Stimulated activated CD4-positive, alpha-beta T cell treated with anti-CD3 and anti-CD28 coated beads, Interleukin-4, amount 100 ng/mL, for 48 hours (primary cell): Measurements from ENCODE around the gene EGFLAM.

Source experiments
- DNase-seq, 2 donors: peaks; one replicate each; pipeline ENCODE4 v3.0.0-alpha.2; 2020; ENCODE audit warnings: low read depth in 2 of 2

EGFLAM gene

DNA sequence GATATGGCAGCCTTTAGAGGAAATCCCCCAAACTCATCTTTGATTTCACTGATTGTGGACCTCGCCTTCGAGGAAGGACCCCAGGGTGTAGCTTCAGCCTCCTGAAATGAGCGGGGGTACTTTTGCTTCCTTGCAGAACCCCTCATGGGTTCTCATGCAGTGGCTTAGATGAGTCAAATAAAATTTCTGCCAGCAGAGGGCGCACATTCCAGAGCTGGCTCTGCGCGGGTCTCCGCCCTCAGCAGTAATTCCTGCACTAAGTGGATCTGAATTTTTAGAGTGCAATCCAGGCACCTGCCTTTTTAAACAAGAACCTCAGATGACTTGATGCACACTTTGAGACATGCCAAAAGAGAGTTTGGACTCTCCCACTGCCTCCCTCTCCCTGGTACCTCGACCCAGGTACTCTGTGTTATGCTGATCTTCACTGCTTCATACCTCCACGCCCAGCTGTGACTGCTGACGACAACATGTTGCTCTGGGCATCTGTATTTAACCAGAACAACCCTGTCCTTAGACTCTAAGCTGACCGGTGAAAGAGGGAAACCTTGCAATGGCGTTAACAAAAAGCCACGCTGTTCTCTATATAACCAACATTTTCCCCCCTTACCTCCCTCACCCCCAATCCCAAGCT lies 7.3 kb downstream of the EGFLAM start:
- DNase-seq: peak; percentile 37 to 58

DNA sequence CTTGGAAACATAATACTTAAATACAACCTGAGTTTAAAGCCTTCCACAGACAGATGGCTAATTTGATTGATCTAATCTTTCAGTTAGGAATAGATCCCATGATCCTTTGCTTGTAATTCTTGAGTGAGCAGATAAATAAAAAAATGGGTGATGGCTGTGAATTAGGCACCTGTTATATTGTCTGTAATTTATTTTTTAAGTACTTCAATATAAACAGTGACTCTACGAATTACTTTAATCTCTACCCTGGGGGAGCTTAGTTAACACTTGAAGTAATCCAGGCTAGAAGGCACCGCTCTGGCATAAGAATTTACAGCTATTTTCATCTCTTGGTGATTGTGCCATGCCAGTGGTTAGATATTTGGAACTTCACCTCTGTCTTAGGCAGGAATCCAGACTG lies 9.0 kb downstream of the EGFLAM start:
- no peak for DNase-seq

- no peak for DNase-seq
Observed at GRCh38 chr5:38273626-38274025, 15.3 kb downstream of the EGFLAM start.

- no peak for DNase-seq
Observed at GRCh38 chr5:38274370-38274769, 16.0 kb downstream of the EGFLAM start.

DNA sequence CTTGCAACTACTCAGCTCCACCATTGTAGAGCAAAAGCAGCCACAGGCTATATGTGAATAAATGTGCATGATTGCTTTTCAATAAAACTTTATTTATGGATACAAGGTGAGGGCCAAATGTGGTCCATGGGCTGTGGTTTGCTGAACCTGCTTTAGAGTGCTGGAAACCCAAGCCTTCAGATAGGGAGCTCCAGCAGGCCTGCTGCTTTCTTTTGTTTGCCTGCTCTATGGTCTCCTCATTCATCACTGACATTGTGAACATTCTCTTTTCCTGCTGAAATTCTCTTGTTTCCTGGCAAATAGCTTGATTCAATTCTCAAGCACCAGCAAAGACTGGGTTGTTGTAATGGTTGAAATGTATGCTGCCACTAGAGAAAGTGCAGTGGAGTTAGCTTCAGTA lies 26.0 kb downstream of the EGFLAM start:
- no peak for DNase-seq

DNA sequence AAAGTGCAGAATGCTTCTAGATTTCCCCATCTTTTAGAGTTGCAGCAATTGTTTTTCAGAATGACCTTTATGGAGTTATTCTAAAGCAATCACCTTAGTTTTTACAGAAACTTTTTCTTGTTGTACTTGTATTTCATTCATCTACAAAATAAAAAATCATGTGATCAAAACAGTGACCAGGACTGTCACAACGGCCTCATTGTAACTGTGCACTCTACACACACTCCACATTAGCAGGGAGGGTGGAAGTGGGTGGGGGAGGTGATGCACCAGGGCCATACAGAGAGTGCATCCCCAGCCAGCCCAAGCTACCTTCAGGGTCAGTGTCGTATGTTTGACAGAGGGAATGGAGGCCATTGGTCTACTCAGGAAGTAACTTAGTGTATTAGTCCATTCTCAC lies 26.9 kb downstream of the EGFLAM start:
- no peak for DNase-seq

- DNase-seq: no peak
Observed at GRCh38 chr5:38286002-38286401, 27.6 kb downstream of the EGFLAM start.

GRCh38 chr5:38287124-38287523 lies 28.8 kb downstream of the EGFLAM start:
- DNase-seq: no peak

DNA sequence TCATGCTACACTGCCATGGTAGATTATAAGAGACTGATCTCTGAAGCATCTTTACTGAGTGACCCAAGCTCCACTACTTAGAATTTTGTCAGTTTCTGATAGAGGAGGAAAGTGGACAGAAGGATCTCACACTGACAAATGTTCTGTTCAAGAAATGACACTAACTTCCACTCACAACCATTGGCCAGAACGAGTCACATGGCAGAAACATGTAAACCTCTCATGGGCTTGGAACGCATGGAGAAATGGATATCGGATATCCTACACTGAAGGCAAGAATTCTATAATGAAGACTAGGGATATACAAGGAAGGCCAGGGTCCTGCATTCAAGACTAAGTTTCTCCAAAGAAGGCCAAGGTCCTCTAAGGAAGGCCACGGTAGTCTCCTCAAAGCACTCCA lies 31.1 kb downstream of the EGFLAM start:
- no peak for DNase-seq

- DNase-seq: no peak
Observed at GRCh38 chr5:38290028-38290653, 31.8 kb downstream of the EGFLAM start.

DNA sequence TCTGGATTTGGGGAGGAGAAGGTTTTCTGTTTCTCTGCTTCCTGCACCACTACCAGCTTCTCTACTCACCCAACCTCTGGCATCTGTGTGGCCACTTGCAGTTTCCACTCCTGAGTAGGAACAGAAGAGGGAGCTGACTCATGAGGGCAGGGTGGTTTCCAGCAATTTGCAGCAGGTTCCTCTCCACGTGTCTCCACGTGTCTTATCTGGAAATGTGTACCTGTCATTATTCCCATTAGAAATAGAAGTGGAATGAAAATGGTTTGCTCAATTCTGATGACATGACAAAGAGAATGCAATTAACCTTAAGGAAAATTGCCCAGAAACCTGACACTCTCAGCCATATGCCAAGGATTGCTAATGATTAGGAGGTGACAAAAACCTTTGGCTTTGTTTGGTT lies 33.0 kb downstream of the EGFLAM start:
- no peak for DNase-seq

GRCh38 chr5:38292228-38292627 lies 33.9 kb downstream of the EGFLAM start:
- no peak for DNase-seq

DNA sequence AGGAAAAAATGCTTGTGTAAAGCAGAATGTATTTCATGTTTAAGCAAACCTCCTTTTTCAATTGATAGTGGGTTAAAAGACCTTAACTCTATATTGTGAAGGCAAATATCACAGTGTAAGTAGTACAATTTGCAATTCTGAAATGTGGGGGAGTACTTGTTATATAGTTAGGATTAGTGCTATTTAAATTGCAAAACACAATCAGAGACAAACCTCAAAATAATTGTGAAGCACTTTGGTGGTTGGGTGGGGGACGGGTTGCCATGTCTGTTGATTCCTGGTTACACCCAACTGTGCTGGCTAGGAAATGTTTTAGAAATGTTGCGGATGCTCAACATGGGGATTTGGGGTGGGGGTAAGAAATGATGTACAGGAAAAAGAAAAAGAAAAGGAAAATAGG lies 37.4 kb downstream of the EGFLAM start:
- DNase-seq: no peak

- DNase-seq: no peak
Observed at GRCh38 chr5:38297830-38298608, 39.7 kb downstream of the EGFLAM start.

- no peak for DNase-seq
Observed at GRCh38 chr5:38299585-38299984, 41.2 kb downstream of the EGFLAM start.

- no peak for DNase-seq
Observed at GRCh38 chr5:38305148-38305547, 46.8 kb downstream of the EGFLAM start.

DNA sequence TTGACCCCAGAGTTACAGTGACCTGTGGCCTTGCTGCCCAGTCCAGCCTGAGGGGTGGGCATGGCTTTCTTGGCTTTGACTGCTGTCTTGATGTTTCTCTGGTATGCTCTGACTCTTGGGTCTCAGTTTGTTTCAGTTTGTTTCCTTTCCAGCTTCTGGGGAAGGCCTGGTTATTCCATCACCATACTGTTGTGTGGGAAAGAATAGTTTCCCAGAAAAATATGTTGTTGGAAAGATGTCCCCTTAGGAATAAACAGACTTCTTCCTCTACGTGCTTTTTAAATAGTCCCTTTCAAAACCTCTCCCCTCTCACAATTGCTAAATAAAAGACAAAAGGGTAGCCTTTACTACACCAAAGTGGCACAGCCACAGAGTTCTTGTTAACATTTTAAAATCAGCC lies 49.5 kb downstream of the EGFLAM start:
- DNase-seq: no peak

DNA sequence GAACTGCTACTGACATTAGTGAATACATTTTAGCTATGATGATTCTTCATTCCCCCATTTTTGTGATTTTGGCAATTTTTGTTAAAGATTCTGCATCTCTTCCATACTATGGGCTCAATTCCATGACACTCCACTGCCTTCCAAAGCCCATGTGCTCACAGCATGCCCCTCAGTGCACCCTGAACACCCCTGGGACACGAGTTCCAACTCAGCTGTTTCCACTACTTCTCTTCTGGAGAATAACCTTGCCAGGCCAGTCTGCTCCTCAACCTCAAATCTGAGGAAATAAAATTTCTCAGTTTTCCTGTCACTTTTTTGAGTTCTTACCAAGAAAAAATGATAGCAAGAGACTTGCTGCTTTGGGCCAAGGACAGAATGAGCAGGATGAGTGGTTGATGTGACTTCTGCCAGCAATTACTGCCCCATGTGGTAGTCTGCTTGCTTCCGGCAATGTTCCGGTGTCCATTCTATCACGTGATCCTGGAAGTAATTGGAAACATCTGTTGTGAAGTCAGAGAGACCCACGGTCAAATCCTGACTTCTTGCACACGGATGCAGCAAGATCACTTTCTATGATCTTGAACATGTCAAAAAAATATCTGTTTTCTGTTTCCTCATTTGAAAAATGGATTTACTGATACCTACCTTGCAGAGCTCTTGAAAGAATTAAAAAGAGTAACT lies 58.3 kb downstream of the EGFLAM start:
- no peak for DNase-seq

- no peak for DNase-seq
Observed at GRCh38 chr5:38317868-38318267, 59.5 kb downstream of the EGFLAM start.

DNA sequence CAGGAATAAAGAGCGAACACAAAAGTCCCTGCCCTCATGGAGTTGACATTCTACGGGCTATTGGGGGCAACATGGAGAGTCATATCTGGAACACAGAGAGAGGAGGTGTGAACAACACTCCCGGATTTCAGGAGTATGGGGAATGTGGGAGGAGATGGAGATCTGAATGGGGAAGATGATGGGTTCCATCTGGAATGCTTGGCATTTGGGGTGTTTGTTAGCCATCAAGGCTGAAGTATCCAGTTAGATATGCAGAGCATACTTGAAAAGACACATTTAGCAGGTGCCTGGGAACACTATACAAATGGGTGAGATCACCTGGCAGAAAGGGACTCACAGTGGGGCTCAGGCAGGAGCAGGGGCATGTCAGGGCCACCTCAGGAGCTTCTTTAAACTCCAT lies 61.1 kb downstream of the EGFLAM start:
- no peak for DNase-seq

DNA sequence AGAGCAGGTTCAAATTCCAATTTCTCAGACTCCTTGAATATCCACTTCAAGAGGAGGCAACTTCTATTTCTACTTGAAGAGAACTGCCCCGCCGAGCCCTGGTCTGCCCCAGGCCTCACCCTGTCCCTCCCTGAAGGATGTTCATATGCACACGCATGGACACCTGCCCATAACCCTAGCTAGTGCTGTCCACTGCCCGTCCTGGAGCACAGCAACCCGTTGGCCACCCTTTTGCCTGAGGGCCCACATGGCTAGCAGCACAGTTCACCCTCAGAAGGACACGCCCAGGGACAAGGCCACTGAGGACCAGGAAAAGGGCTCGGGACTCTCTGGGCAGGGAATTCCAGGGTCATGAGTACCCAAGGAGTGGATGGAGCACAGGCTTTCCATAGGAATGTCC lies 63.6 kb downstream of the EGFLAM start:
- no peak for DNase-seq

- no peak for DNase-seq
Observed at GRCh38 chr5:38323645-38324295, 65.4 kb downstream of the EGFLAM start.
